ENCODE measurements around the gene ARHGAP6. TPM values are rescaled to one million over a fixed set of nuclear protein-coding genes. Genes with fewer than 3 reads are reported as not detected.

The ARHGAP6 gene
- total RNA-seq, 1 donor: 5.4 TPM

- Histone ChIP-seq H3K4me3 (ENCODE audit: low read length) (no peak overlapping the region), H3K27me3 (ENCODE audit: insufficient read depth, low read length) (no peaks in the 10 kb centered on the region), H3K4me1 (ENCODE audit: insufficient read depth, low read length) (peaks cover 6% of the 10 kb centered on the region), H3K9me3 (ENCODE audit: low read depth, low read length) (no peaks in the 10 kb centered on the region)
These were observed 314.1 kb downstream of the ARHGAP6 start for GRCh38 chrX:11351375-11352295.

GRCh38 chrX:11349661-11350337 is 315.9 kb downstream of the ARHGAP6 start:
- H3K27me3 ChIP-seq (ENCODE audit: insufficient read depth, low read length): no peaks in the 10 kb centered on the region

DNA sequence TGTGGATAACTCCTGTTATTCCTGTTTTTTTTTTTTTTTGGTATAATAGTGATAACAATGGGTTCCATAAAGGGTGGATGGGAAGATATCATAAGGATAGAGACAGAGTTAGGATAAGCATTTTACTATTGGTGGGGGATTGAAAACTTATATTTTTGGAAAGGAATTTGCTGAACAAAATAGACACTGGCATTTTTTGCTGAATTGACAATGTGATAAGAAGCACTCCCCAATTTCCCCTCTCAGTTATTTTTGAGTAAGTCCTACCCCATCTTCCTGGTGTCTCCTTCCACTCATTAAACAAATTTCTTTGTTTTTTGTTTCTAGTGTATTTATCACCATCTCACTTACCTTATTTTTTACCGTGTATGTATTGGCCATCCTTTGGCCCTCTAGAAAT is 316.7 kb downstream of the ARHGAP6 start:
- H3K4me1 ChIP-seq (ENCODE audit: insufficient read depth, low read length): peaks cover 6% of the 10 kb centered on the region
- H3K4me3 ChIP-seq (ENCODE audit: low read length): no peak overlapping the region
- H3K27me3 ChIP-seq (ENCODE audit: insufficient read depth, low read length): no peaks in the 10 kb centered on the region
- no peaks in the 10 kb centered on the region for H3K9me3 ChIP-seq (ENCODE audit: low read depth, low read length)

More at GRCh38 chrX:11349661-11350337, 315.9 kb downstream of the ARHGAP6 start:
- peaks cover 6% of the 10 kb centered on the region for H3K4me1 ChIP-seq (ENCODE audit: insufficient read depth, low read length)
- no peaks in the 10 kb centered on the region for H3K9me3 ChIP-seq (ENCODE audit: low read depth, low read length)
- no peak overlapping the region for H3K4me3 ChIP-seq (ENCODE audit: low read length)

- H3K4me3 ChIP-seq (ENCODE audit: low read length): no peak overlapping the region
- H3K4me1 ChIP-seq (ENCODE audit: insufficient read depth, low read length): peaks cover 6% of the 10 kb centered on the region
- H3K27me3 ChIP-seq (ENCODE audit: insufficient read depth, low read length): no peaks in the 10 kb centered on the region
- no peaks in the 10 kb centered on the region for H3K9me3 ChIP-seq (ENCODE audit: low read depth, low read length)
These were observed 318.4 kb downstream of the ARHGAP6 start for GRCh38 chrX:11347300-11347699.

DNA sequence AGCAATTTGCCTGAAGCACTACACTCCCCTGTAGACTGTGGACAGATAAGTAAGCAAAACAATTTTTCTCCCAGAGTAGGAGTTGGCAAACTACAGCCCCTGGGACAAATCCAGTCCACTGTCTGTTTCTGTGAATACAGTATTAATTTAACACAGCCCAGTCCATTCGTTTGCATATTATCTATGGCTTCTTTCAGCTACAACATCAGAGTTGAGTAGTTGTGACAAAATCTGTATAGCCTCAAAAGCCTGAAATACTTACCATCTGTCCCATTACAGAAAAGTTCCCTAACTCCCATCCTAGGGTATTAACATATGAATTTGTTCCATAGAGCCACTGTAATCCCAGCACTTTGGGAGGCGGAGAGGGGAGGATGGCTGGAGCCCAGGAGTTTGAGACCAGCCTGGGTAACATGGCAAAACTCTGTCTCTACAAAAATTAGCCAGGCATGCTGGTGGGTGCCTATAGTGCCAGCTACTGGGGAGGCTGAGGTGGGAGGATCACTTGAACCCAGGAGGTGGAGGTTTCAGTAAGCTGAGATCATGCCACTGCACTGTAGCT is 319.5 kb downstream of the ARHGAP6 start:
- Histone ChIP-seq H3K4me3 (ENCODE audit: low read length) (no peak overlapping the region), H3K9me3 (ENCODE audit: low read depth, low read length) (no peaks in the 10 kb centered on the region), H3K27me3 (ENCODE audit: insufficient read depth, low read length) (no peaks in the 10 kb centered on the region)

DNA sequence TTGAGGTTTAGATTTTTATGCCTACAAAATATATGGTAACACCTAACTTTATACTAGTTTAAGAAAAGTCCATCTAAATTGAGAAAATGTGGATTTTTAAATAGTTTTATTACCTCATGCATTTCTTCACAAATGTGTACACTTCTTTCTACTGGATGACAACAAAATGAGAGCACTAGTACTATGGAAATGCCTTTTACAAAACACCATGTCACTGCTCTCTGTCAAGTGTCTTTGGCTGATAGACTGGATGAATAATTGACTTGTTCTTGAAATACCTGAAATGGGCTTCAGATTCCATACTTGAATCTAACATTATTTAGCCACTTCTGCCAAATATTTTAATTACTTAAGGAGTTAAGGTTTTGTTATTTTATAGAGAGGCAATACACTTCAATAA is 323.0 kb downstream of the ARHGAP6 start:
- Histone ChIP-seq H3K27me3 (ENCODE audit: insufficient read depth, low read length) (no peaks in the 10 kb centered on the region), H3K9me3 (ENCODE audit: low read depth, low read length) (no peaks in the 10 kb centered on the region), H3K4me3 (ENCODE audit: low read length) (no peak overlapping the region), H3K4me1 (ENCODE audit: insufficient read depth, low read length) (peaks cover 9% of the 10 kb centered on the region)

More for the DNA sequence above, 319.5 kb downstream of the ARHGAP6 start:
- peaks cover 10% of the 10 kb centered on the region for H3K4me1 ChIP-seq (ENCODE audit: insufficient read depth, low read length)

GRCh38 chrX:11341274-11342201 is 324.2 kb downstream of the ARHGAP6 start:
- no peaks in the 10 kb centered on the region for H3K9me3 ChIP-seq (ENCODE audit: low read depth, low read length)
- peaks cover 9% of the 10 kb centered on the region for H3K4me1 ChIP-seq (ENCODE audit: insufficient read depth, low read length)
- no peak overlapping the region for H3K4me3 ChIP-seq (ENCODE audit: low read length)
- no peaks in the 10 kb centered on the region for H3K27me3 ChIP-seq (ENCODE audit: insufficient read depth, low read length)

DNA sequence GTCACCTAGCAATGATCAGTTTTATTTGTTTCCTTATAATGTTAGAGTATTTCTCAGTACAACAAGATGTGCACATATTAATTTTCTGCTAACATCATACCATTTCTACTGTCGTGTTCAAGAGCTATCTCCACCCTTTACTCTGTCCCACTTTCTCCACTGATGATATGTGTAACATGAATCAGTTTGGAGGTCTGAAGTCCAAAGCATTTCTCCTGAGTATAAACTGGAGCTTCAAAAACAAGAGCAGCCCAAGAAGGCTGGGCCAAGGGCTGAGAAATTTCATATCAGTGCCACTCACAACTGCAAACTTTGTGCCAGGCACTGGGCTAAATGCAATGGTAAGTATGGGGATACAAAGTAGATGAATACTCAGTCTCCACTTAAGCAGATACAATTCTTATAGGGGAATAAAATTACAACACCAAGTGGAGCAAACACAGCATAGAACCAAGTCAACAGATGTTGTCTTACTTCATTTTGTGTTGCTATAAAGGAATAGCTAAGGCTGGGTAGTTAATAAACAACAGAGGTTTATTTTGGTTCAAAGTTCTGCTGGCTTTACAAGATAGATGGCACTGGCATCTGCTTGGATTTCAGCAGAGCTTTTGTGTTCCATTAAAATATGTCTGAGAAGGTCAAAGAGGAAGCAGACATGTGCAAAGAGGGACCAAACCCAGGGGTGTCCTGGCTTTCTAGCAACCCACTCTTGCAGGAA is 328.3 kb downstream of the ARHGAP6 start:
- H3K4me3 ChIP-seq (ENCODE audit: low read length): no peak overlapping the region
- no peaks in the 10 kb centered on the region for H3K27me3 ChIP-seq (ENCODE audit: insufficient read depth, low read length)
- no peaks in the 10 kb centered on the region for H3K9me3 ChIP-seq (ENCODE audit: low read depth, low read length)
- peaks cover 9% of the 10 kb centered on the region for H3K4me1 ChIP-seq (ENCODE audit: insufficient read depth, low read length)

DNA sequence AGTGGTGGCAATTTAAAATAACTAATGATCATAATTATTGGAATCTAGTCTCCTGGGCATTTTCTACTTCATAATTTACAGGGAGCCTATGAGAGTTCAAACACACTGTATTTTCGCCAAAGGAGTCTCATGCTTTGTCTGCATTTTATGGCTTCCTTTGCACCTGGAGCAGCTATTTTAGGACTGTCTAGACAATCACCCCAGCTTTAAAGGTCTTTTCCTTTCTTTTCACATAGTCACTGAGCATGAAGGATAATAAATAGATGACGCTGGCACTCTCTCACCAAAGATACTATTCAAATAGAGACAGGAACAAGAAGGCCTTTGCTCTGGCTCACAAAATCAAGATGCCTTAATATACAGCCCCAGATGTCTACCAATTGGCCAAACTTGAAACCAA is 329.5 kb downstream of the ARHGAP6 start:
- H3K27me3 ChIP-seq (ENCODE audit: insufficient read depth, low read length): no peaks in the 10 kb centered on the region
- H3K9me3 ChIP-seq (ENCODE audit: low read depth, low read length): no peaks in the 10 kb centered on the region
- H3K4me3 ChIP-seq (ENCODE audit: low read length): no peak overlapping the region
- no peaks in the 10 kb centered on the region for H3K4me1 ChIP-seq (ENCODE audit: insufficient read depth, low read length)

DNA sequence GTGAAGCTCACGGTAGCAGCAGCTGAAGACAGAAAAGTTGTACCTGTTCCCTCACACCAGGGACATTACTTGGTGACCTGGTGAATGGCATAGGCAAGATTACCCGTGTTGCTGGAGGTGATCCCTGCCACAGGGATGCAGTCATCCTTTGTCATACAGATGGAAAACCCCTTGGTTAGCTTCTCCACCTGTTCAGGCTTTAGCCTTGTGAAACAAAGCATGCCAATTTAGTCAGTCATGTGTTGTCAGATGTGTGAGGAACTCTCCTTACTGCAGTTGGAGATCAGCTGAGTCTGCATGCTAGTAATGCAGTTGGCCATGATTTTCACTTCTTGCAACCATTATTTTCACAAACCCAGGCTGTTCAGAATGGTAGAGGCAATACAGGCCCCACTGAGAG is 331.6 kb downstream of the ARHGAP6 start:
- Histone ChIP-seq H3K4me3 (ENCODE audit: low read length) (no peak overlapping the region), H3K9me3 (ENCODE audit: low read depth, low read length) (no peaks in the 10 kb centered on the region), H3K27me3 (ENCODE audit: insufficient read depth, low read length) (no peaks in the 10 kb centered on the region), H3K4me1 (ENCODE audit: insufficient read depth, low read length) (no peaks in the 10 kb centered on the region)

- Histone ChIP-seq H3K4me3 (ENCODE audit: low read length) (no peak overlapping the region), H3K9me3 (ENCODE audit: low read depth, low read length) (no peaks in the 10 kb centered on the region), H3K27me3 (ENCODE audit: insufficient read depth, low read length) (no peaks in the 10 kb centered on the region), H3K4me1 (ENCODE audit: insufficient read depth, low read length) (no peaks in the 10 kb centered on the region)
These were observed 333.9 kb downstream of the ARHGAP6 start for GRCh38 chrX:11331788-11332187.

DNA sequence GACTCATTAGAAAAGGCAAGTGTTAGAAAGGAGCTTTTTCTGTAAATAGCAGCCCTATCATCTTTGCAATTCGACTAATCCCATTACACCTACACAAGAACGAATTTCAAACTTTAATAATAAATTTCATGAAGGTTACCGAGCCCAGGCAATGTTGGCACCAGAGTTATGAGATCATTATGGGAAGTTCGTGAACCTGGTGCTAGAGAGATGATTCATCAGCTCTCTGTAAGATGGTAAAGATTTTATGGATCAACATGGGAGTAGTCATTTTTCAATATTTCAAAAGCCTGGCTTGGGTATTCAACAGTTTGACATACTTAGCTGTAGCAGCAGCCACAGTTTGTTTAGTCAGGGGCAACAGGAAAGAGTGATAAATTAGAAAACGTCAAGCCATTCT is 336.7 kb downstream of the ARHGAP6 start:
- H3K9me3 ChIP-seq (ENCODE audit: low read depth, low read length): no peaks in the 10 kb centered on the region
- H3K27me3 ChIP-seq (ENCODE audit: insufficient read depth, low read length): no peaks in the 10 kb centered on the region
- no peak overlapping the region for H3K4me3 ChIP-seq (ENCODE audit: low read length)
- no peaks in the 10 kb centered on the region for H3K4me1 ChIP-seq (ENCODE audit: insufficient read depth, low read length)

DNA sequence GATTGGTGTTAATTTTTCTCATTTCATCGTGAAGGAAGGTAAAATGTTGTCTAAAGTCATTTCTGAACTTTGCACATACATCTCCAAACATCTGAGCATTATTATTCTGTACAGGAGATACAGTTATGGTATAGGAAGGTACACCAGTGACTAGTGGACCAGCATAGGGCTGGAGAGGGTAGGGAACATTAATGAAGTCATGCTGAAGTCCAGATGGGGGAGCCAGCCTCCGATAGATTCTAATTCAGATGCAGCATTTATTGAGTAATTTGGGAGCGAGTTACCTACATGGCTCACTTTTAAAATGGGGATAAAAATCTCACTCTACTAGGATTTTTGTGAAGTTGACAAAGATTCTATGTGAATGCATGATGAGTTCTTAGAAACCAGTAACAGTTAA is 337.6 kb downstream of the ARHGAP6 start:
- Histone ChIP-seq H3K27me3 (ENCODE audit: insufficient read depth, low read length) (no peaks in the 10 kb centered on the region), H3K4me1 (ENCODE audit: insufficient read depth, low read length) (no peaks in the 10 kb centered on the region), H3K4me3 (ENCODE audit: low read length) (no peak overlapping the region)

GRCh38 chrX:11321986-11322385 is 343.7 kb downstream of the ARHGAP6 start:
- H3K27me3 ChIP-seq (ENCODE audit: insufficient read depth, low read length): no peaks in the 10 kb centered on the region
- H3K9me3 ChIP-seq (ENCODE audit: low read depth, low read length): no peaks in the 10 kb centered on the region
- H3K4me1 ChIP-seq (ENCODE audit: insufficient read depth, low read length): no peaks in the 10 kb centered on the region
- H3K4me3 ChIP-seq (ENCODE audit: low read length): no peak overlapping the region

More for the DNA sequence above, 337.6 kb downstream of the ARHGAP6 start:
- H3K9me3 ChIP-seq (ENCODE audit: low read depth, low read length): no peaks in the 10 kb centered on the region

All from mononuclear cell (primary cell).